LNCaP clone FGC (cell line): Measurements from ENCODE around the gene NAPEPLD.
"Not testable (repeated sequence)": the region's sequence is repeated elsewhere in the genome, so short reads cannot be mapped to it uniquely, and the experiment has no call there.

Source experiments
- DNase-seq: peaks from one replicate; pipeline ENCODE4 v3.0.0-alpha.2; 2011; ENCODE audit warnings: low read depth
- H3K4me3 ChIP-seq: 2 replicates; pipeline ENCODE4 v1.5.1; 2011; ENCODE audit warnings: mild to moderate bottlenecking, low read depth, low read length, control low read depth
- TF ChIP-seq, protein P1 (sequence below): IDR thresholded peaks from 2 replicates; pipeline ENCODE4 v1.5.1; 2012; ENCODE audit warnings: mild to moderate bottlenecking; ENCODE audit not compliant: control insufficient read depth, insufficient read depth; ENCODE audit errors: extremely low read depth

Gene NAPEPLD

GRCh38 chr7:103083210-103083609 is 65.7 kb downstream of the NAPEPLD start:
- DNase-seq: no peak
- TF ChIP-seq, protein P1, sequence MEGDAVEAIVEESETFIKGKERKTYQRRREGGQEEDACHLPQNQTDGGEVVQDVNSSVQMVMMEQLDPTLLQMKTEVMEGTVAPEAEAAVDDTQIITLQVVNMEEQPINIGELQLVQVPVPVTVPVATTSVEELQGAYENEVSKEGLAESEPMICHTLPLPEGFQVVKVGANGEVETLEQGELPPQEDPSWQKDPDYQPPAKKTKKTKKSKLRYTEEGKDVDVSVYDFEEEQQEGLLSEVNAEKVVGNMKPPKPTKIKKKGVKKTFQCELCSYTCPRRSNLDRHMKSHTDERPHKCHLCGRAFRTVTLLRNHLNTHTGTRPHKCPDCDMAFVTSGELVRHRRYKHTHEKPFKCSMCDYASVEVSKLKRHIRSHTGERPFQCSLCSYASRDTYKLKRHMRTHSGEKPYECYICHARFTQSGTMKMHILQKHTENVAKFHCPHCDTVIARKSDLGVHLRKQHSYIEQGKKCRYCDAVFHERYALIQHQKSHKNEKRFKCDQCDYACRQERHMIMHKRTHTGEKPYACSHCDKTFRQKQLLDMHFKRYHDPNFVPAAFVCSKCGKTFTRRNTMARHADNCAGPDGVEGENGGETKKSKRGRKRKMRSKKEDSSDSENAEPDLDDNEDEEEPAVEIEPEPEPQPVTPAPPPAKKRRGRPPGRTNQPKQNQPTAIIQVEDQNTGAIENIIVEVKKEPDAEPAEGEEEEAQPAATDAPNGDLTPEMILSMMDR: no peak
- H3K4me3 ChIP-seq: no peak overlapping the region

- H3K4me3 ChIP-seq: no peak overlapping the region
- no peak for DNase-seq
- TF ChIP-seq, protein P1: no peak
Observed at GRCh38 chr7:103082497-103082896, 66.4 kb downstream of the NAPEPLD start.

GRCh38 chr7:103080923-103081322 is 68.0 kb downstream of the NAPEPLD start:
- H3K4me3 ChIP-seq: no peak overlapping the region
- DNase-seq: no peak

DNA sequence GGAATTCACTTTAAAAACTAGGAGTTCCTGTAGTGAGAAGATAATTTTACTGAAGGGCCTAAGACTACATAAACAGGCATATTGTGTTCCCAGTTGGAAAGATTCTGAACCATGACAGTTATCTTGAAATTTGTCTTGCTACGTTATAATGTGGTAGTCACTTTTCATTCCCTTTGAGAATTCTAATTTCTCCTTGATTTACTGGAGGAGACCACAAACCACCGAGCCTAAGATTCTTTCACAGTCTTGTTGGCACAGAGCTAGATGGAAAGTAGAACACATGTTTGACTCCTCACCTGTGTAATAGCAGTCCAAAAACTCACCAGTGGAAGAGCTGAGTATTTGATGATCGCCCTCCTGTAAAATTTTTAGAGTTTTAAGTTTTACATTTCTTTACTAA is 69.1 kb downstream of the NAPEPLD start:
- no peak overlapping the region for H3K4me3 ChIP-seq
- no peak for DNase-seq
- TF ChIP-seq, protein P1: no peak

More at GRCh38 chr7:103080923-103081322, 68.0 kb downstream of the NAPEPLD start:
- TF ChIP-seq, protein P1: no peak

GRCh38 chr7:103078226-103078625 is 70.7 kb downstream of the NAPEPLD start:
- H3K4me3 ChIP-seq, DNase-seq: not testable (repeated sequence)

DNA sequence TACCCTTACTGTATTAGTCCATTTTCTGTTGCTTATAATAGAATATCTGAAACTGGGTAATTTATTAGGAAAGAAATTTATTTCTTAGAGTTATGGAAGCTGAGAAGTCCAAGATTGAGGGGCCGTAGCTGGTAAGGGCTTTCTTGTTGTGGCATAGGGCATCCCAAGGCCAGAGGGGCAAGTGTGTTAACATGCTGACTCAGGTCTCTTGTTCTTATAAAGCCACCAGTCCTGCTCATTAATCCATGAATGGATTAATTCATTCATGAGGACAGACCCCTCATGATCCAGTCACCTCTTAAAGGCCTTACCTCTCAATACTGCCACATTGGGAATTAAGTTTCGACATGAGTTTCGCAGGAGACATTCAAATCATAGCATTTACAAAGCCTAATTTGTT is 71.6 kb downstream of the NAPEPLD start:
- TF ChIP-seq, protein P1: no peak
- no peak for DNase-seq
- H3K4me3 ChIP-seq: no peak overlapping the region

GRCh38 chr7:103076764-103077163 is 72.1 kb downstream of the NAPEPLD start:
- DNase-seq: no peak
- H3K4me3 ChIP-seq: no peak overlapping the region
- TF ChIP-seq, protein P1: no peak
